GM18909 (cell line): Measurements from ENCODE around the gene CSNK1D.
A peak's percentile ranks its signal among the peaks of the same experiment; 100 is the strongest.

Experiments
- ATAC-seq: cut with Tn5 transposase; IDR thresholded peaks from one replicate; pipeline ENCODE4 v1.9.1; 2021; ENCODE audit warnings: mild to moderate bottlenecking; ENCODE audit not compliant: unreplicated experiment, poor library complexity

Gene CSNK1D

DNA sequence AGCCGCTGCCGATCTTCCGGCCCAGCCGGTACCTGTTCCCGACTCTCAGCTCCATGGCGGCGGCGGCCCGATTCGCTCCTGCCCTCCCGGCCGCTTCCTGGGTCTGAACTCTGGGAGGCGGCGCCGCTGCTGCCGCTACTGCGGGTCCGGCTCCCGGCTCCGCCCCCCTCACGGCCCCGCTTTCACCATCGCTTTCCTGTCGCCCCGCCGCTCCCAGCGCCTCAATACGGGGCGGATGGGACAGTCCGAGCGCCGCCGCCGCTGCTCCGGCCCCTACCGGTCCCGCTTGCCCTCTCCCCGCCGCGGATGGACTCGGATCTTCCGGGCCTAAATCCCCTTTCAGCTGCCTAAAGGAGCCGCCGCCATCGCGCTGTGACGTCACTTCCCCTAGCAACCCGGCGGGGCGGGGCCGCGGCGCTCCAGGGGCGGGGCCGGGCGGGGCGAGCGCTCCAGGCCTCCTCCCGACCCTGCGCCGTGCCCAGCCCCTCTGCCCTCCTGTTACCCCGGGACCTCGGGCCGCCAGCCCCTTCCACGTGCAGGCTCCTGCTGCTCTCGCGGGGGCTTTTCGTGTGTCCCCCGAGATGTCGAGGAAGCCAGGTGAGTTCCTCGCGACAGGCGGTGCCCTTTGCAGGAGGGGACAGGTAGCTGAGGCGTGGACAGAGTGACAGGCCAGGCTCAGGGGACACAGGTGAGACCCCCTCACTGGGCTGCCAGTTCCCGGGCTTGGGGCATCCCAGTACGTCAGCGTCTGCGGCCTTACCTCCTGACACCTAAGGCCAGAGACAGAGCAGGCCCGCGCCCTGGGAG lies at the start of gene CSNK1D:
Gene CSNK1D (minus strand): TSS at position 374 of the 807 bp plus-strand sequence. CDS start 319 bp downstream, at position 55.
- peak; percentile 71 for ATAC-seq

GRCh38 chr17:82322526-82323453 lies 49.3 kb upstream of the CSNK1D start:
- ATAC-seq = no peak

DNA sequence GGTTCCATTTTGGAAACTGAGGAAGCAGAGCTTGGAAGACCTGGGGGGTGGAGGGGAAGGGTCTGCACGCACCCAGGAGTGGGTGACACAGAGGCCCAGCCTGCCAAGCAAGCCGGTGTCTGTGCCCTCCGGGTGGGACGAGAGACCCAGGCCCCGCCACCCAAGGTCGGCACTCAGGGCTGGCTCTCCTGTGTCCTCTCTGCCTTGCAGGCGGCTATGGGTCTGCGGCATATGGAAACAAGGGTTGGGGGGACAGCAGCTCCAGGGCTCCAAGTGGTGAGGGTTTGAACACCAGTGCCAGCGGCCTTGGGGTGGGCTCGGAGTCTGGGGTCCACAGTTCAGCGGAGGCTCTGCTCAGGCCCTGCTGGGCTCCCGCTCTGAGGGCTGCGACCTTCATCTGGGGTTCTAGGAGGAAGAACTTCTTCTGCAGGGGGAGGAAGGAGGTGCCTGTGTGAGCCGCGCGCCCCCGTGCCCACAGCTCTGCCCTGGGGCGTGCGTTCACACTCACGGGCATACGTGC lies 48.5 kb upstream of the CSNK1D start:
- ATAC-seq = no peak

DNA sequence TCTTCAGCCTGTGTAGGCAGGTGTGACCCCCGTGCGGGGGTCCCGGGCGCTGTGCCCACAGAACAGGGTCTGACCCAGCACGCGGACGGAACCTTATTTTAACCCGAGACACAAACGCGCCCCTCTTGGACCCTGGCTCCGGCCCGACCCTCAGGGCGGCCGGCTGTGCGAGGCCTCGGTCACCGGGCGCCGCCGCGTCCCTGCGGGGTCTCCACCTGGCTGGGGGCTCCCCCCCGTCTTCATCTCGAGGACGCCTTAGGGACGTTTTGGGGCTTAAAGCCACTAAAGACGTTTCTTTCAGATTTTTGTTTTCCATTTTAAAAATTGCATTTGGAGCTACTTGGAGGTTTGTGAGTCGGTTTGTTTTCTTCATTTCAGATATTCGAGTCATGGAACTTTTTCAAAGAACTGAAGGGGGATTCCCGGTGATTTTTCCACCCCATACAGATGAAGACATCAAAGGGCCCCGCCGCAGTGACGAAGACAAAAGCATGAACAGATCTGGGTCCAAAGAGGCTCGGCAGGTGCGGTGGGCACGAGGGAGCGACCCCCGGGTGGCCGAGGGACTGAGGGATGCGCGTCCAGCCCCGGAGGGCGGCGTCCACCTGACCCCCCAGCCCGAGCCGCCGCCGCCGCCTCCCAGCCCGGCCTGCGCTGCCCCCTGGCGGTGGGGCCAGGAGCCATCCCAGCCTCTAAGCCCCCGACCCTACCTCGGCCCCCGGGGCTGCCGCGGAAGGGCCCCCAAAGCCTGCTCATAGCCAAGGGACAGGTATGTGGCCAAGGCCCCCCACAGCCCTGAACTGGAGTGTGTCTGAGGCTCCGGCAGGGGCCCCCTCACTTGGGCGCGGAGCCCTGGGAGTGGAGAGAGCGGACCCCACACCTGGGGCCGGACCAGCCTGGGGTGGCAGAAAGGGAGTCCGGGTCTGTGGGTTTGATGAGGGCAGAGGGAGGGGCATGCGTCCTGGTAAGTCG lies 47.7 kb upstream of the CSNK1D start:
- ATAC-seq = no peak

DNA sequence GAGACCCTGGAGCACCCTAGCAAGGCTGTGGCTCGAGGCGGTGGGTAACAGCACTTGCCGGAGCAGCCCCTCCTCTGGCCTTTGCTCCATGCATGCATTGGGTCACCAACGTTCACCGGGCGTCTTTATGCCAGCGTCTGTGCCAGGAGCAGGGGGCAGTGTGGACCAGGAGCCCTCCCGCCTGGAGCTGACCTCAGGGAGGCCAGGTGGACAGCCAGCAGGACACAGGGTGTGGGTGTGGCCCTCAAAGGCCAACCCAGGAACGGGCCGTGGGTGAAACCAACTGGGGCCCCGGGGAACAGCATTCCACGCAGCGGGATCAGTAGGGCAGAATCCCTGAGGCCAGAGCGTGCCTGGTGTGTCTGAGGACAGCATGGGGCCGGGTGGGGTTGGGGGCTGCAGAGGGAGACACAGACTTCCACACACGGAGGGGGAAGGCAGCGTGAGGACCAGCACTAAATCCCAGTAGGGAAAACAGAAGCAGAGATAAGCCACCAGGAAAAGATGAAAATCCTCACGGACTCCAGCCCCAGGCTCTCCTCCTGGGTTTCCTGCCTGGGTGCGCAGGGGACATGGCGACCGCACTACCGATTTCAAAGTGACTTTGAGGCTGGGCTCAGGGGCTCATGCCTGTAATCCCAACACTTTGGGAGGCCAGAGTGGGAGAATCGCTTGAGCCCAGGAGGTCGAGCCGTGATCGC lies 46.8 kb upstream of the CSNK1D start:
- ATAC-seq = no peak

GRCh38 chr17:82319619-82320062 lies 46.1 kb upstream of the CSNK1D start:
- no peak for ATAC-seq

DNA sequence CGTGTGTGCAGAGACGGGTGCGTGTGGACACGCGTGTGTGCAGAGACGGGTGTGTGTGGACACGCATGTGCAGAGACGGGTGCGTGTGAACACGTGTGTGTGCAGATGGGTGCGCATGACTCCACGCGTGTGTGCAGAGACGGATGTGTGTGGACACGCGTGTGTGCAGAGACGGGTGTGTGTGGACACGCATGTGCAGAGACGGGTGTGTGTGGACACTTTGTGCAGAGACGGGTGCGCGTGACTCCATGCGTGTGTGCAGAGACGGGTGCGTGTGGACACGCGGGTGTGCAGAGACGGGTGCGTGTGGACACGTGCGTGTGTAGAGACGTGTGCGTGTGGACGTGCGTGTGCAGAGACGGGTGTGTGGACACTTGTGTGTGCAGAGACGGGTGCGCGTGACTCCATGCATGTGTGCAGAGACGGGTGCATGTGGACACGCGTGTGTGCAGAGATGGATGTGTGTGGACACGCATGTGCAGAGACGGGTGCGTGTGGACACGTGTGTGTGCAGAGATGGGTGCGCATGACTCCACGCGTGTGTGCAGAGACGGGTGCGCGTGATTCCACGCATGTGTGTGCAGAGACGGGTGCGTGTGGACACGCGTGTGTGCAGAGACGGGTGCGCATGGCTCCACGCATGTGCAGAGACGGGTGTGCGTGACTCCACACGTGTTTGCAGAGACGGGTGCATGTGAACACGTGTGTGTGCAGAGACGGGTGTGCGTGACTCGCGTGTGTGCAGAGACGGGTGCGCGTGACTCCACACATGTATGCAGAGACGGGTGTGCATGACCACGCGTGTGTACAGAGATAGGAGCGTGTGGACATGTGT lies 45.5 kb upstream of the CSNK1D start:
- no peak for ATAC-seq

DNA sequence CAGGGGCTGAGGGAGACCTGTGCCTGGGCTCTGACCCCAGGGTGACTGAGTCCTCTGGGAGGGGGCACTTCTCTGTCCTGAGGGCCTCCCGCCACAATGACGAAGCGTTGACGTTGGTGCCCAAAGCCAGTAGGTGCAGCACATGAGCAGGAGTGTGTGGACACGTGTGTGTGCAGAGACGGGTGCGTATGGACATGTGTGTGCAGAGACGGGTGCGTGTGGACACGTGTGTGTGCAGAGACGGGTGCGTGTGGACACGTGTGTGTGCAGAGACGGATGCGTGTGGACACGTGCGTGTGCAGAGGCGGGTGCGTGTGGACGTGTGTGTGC lies 44.6 kb upstream of the CSNK1D start:
- no peak for ATAC-seq

- no peak for ATAC-seq
Observed at GRCh38 chr17:82317394-82318168, 44.1 kb upstream of the CSNK1D start, which contains the start of gene CD7. CD7 (minus strand) TSS chr17:82317608; CDS start chr17:82317495, 113 bp downstream.

DNA sequence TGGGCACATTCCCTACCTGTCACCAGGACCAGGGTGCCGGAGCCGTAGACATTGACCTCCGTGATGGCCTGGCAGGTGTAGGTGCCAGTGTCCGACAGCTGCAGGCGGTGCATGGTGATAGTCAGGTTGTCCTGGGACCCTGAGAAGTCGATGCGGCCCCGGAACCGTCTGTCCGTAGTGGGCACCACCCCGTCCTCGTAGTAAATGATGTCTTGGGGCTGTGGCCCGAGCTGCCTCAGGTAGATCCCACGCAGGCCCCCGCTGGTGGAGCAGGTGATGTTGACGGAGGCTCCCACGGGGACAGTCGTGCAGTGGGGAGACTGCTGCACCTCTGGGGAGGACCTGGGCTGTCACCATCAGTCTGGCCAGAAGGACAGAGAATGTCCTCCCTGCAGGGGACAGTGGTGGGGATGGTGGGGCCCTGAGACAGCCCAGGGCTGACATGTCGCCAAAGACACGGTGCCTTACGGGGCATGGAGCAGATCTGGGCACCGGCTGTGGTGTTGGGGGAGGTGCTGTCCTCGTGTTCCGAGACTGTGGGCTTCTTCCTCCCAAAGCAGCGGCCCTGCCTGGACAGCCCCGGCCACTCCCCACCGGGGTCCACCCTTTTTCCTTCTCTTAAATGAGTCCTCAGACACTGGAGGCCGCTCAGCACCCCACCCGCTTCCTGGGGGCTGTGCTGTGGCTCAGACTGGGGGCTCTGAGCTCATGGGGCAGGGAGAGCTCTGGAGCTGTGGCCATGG lies 43.3 kb upstream of the CSNK1D start:
- no peak for ATAC-seq

- no peak for ATAC-seq
Observed at GRCh38 chr17:82315703-82316358, 42.3 kb upstream of the CSNK1D start.

- ATAC-seq = no peak
Observed at GRCh38 chr17:82314727-82315605, 41.5 kb upstream of the CSNK1D start.

DNA sequence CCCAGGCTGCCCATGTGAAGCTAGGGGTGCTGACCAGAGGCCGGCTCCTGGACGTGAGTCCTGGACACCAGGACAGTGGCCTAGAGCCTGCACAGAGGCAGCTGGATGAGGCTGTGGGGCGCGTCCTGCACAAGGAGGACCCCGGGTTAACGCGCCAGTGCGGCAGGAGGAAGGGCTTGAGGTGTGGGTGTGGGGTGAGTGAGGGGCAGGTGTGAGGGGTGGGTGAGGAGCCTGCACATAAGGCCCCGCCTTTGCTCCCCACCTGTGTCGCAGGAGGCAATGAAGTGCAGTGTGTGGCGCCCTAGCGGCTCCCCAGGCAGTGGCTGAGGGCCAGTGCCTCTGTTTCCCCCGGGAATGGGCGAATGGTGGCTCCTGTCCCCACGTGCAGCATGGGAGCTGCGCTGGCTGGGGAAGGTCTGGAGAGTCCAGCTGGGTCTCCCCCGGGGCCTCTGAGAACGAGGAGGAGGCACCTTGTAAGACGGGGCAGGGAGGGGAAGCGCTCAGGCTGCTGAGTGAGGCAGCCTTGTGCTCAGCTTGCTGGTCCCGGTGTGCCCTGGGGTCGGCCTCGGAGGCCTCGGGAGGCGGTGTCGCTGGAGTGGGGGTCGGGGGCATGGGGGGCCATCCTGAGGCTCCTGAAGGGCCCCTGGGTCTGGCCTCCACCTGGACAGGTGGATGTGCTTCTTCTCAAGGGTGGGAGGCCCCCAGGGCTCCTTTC lies 40.7 kb upstream of the CSNK1D start:
- ATAC-seq = no peak

GRCh38 chr17:82313195-82314011 lies 39.9 kb upstream of the CSNK1D start:
- ATAC-seq = no peak
